IPS-18c (cell line): ENCODE measurements around the gene C1QL4.
"Not testable (repeated sequence)": the region's sequence is repeated elsewhere in the genome, so short reads cannot be mapped to it uniquely, and the experiment has no call there.

ENCODE experiments used
- H3K4me3 ChIP-seq: 2 replicates; pipeline ENCODE4 v1.7.0; 2013; ENCODE audit warnings: low read depth, mild to moderate bottlenecking, low read length, moderate library complexity; ENCODE audit not compliant: insufficient read depth
- H3K9me3 ChIP-seq: one replicate; pipeline ENCODE4 v1.6.1; 2013; ENCODE audit warnings: mild to moderate bottlenecking, low read length, moderate library complexity; ENCODE audit not compliant: control insufficient read depth, insufficient read depth

The C1QL4 gene

GRCh38 chr12:49336645-49337584, at the start of gene C1QL4:
TSS of gene C1QL4 (minus strand) at chr12:49337188. CDS start at chr12:49336477, 711 bp downstream.
- H3K9me3 ChIP-seq = peaks cover 4% of the 10 kb centered on the region
- H3K4me3 ChIP-seq = peak within 1 kb of the TSS; percentile 46; the same call in 1 of the 2 replicates

- not testable (repeated sequence) for H3K4me3 ChIP-seq, H3K9me3 ChIP-seq
Measured at GRCh38 chr12:49380184-49380583, 43.2 kb upstream of the C1QL4 start.

GRCh38 chr12:49377386-49377785, 40.4 kb upstream of the C1QL4 start:
- Histone ChIP-seq H3K4me3 (no peak overlapping the region), H3K9me3 (no peaks in the 10 kb centered on the region)

- Histone ChIP-seq H3K9me3 (no peaks in the 10 kb centered on the region), H3K4me3 (no peak overlapping the region)
Measured at GRCh38 chr12:49375406-49375805, 38.4 kb upstream of the C1QL4 start.

- Histone ChIP-seq H3K9me3 (no peaks in the 10 kb centered on the region), H3K4me3 (no peak overlapping the region)
Measured at GRCh38 chr12:49370539-49370938, 33.6 kb upstream of the C1QL4 start.

GRCh38 chr12:49369411-49370145, 32.6 kb upstream of the C1QL4 start:
- no peak overlapping the region for H3K4me3 ChIP-seq
- no peaks in the 10 kb centered on the region for H3K9me3 ChIP-seq

- Histone ChIP-seq H3K4me3 (peak overlapping the region; percentile 99), H3K9me3 (no peaks in the 10 kb centered on the region)
Measured at GRCh38 chr12:49368240-49368600, 31.2 kb upstream of the C1QL4 start.

- peak within 1 kb of the TSS; percentile 99 for H3K4me3 ChIP-seq
- H3K9me3 ChIP-seq = no peaks in the 10 kb centered on the region
Measured at GRCh38 chr12:49367381-49368239, 30.6 kb upstream of the C1QL4 start, which contains the start of gene SPATS2. TSS of gene SPATS2 (plus strand) at chr12:49367462. CDS start at chr12:49461013, 93,551 bp downstream.

GRCh38 chr12:49366652-49367380, 29.8 kb upstream of the C1QL4 start:
- Histone ChIP-seq H3K9me3 (no peaks in the 10 kb centered on the region), H3K4me3 (peak overlapping the region; percentile 99)

GRCh38 chr12:49366096-49366651, 29.2 kb upstream of the C1QL4 start:
- peak overlapping the region; percentile 99 for H3K4me3 ChIP-seq
- no peaks in the 10 kb centered on the region for H3K9me3 ChIP-seq

GRCh38 chr12:49365542-49365941, 28.6 kb upstream of the C1QL4 start:
- Histone ChIP-seq H3K9me3 (no peaks in the 10 kb centered on the region), H3K4me3 (no peak overlapping the region)

GRCh38 chr12:49364989-49365388, 28.0 kb upstream of the C1QL4 start:
- Histone ChIP-seq H3K9me3 (no peaks in the 10 kb centered on the region), H3K4me3 (no peak overlapping the region)

GRCh38 chr12:49362077-49362476, 25.1 kb upstream of the C1QL4 start:
- Histone ChIP-seq H3K9me3 (no peaks in the 10 kb centered on the region), H3K4me3 (no peak overlapping the region)

GRCh38 chr12:49359671-49360070, 22.7 kb upstream of the C1QL4 start:
- H3K9me3 ChIP-seq = no peaks in the 10 kb centered on the region
- no peak overlapping the region for H3K4me3 ChIP-seq

- H3K9me3 ChIP-seq = no peaks in the 10 kb centered on the region
- no peak overlapping the region for H3K4me3 ChIP-seq
Measured at GRCh38 chr12:49358483-49359141, 21.6 kb upstream of the C1QL4 start.

GRCh38 chr12:49357103-49357678, 20.2 kb upstream of the C1QL4 start:
- H3K4me3 ChIP-seq = no peak overlapping the region
- H3K9me3 ChIP-seq = no peaks in the 10 kb centered on the region
